ENCODE data around the gene CHAC1. TPM values are rescaled to one million over a fixed set of nuclear protein-coding genes. Genes with fewer than 3 reads are reported as not detected.

The CHAC1 gene
- total RNA-seq, 4 donors from 2014 or later = 0.76 to 16.1 (median 6.4) TPM

GRCh38 chr15:40938536-40938870, 14.8 kb upstream of the CHAC1 start:
- DNase-seq = no peak
- intact Hi-C loops (cut with DNase I) = no loop called here
- no peaks in the 10 kb centered on the region for H3K9me3 ChIP-seq
- 92 to 97% methylated on average over 3 to 6 of the region's 6 CpGs for WGBS, 2 donors
- H3K4me3 ChIP-seq = no peak overlapping the region
- H3K4me1 ChIP-seq = peaks cover 22 to 61% (median 28%) of the 10 kb centered on the region in 3 donors
- H3K27me3 ChIP-seq = peaks cover 0 to 6% (median 0%) of the 10 kb centered on the region in 4 donors
- H3K36me3 ChIP-seq = peaks cover 0 to 8% (median 0%) of the 10 kb centered on the region in 3 donors
- no peak for TF ChIP-seq CTCF (IDR thresholded peaks at IDR 0.05)
- no peak for TF ChIP-seq POLR2A (IDR thresholded peaks at IDR 0.05)
- peak overlapping the region in 2 of 4 donors; percentile 10 to 20 for H3K27ac ChIP-seq

GRCh38 chr15:40940296-40940801, 12.9 kb upstream of the CHAC1 start:
- intact Hi-C loops (cut with DNase I) = loop anchor here (5.0 kb wide), 2 partner anchors 38 to 77 kb away; no protein-coding TSS in a partner anchor
- WGBS, 2 donors = 34 to 74% methylated on average over 10 to 13 of the region's 15 CpGs
- Histone ChIP-seq H3K36me3 (no peaks in the 10 kb centered on the region), H3K27ac (peak overlapping the region; percentile 4 to 93 (median 85)), H3K4me3 (peak overlapping the region in 1 of 4 donors; percentile 74), H3K27me3 (peaks cover 0 to 4% (median 0%) of the 10 kb centered on the region in 4 donors), H3K4me1 (peaks cover 22 to 52% (median 28%) of the 10 kb centered on the region in 3 donors), H3K9me3 (no peaks in the 10 kb centered on the region)
- no peak for TF ChIP-seq POLR2A (IDR thresholded peaks at IDR 0.05)
- no peak for TF ChIP-seq CTCF (IDR thresholded peaks at IDR 0.05)
- DNase-seq = no peak

GRCh38 chr15:40941068-40941527, 12.2 kb upstream of the CHAC1 start:
- TF ChIP-seq POLR2A (IDR thresholded peaks at IDR 0.05) (no peak), CTCF (IDR thresholded peaks at IDR 0.05) (no peak)
- Histone ChIP-seq H3K9me3 (no peaks in the 10 kb centered on the region), H3K27ac (peak overlapping the region; percentile 57 to 93 (median 85)), H3K4me3 (peak overlapping the region; percentile 40 to 74 (median 56)), H3K4me1 (peaks cover 22 to 52% (median 28%) of the 10 kb centered on the region in 3 donors), H3K36me3 (no peaks in the 10 kb centered on the region), H3K27me3 (peaks cover 0 to 4% (median 0%) of the 10 kb centered on the region in 4 donors)
- DNase-seq = no peak
- intact Hi-C loops (cut with DNase I) = loop anchor here (5.0 kb wide), 2 partner anchors 39 to 76 kb away; no protein-coding TSS in a partner anchor
- 13% methylated on average over 3 of the region's 7 CpGs; no CpG with 5 or more reads in 1 of the 2 donors for WGBS, 2 donors

- Histone ChIP-seq H3K4me1 (peaks cover 22 to 52% (median 28%) of the 10 kb centered on the region in 3 donors), H3K36me3 (no peaks in the 10 kb centered on the region), H3K27me3 (no peaks in the 10 kb centered on the region), H3K27ac (peak overlapping the region; percentile 57 to 93 (median 85)), H3K9me3 (no peaks in the 10 kb centered on the region), H3K4me3 (peak overlapping the region; percentile 40 to 74 (median 56))
- 0 to 5% methylated on average over 2 to 3 of the region's 92 CpGs for WGBS, 2 donors
- no peak for DNase-seq
- TF ChIP-seq CTCF (IDR thresholded peaks at IDR 0.05) = peak in 5 of 6 experiments; percentile 11 to 92 (median 79)
- TF ChIP-seq POLR2A (IDR thresholded peaks at IDR 0.05) = peak in 2 of 4 donors; percentile 25 to 42
- intact Hi-C loops (cut with DNase I) = loop anchor here (5.0 kb wide), 2 partner anchors 39 to 76 kb away; no protein-coding TSS in a partner anchor
These were observed 11.5 kb upstream of the CHAC1 start for GRCh38 chr15:40941528-40942336.
